ENCODE measurements around the gene TNFAIP3.

TNFAIP3 gene

DNA sequence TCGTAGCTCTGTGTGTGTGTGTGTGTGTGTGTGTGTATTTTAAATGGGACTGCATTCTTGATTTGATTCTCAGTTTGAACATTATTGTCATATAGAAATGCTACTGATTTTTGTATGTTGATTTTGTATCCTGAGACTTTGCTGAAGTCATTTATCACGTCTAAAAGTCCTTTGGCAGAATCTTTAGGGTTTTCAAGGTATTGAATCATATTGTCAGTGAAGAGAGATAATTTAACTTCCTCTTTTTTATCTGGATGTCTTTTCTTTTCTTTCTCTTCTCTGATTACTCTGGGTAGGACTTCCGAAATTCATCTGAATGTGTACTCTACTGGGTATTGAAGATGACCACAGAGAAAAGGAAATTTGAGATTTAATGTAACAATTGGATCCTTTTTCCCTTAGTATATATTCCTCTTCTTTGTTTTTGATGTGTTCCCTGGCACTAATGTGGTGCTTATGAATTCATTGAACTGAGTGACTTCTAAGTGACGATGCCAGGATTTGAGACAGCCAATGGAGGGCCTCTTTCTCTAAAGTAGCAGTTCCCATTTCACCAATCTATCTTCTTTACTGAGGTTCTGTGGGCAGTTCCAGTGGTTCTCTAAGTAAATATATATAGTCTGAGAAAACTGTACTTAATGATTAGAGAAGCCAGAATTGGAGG, 47.6 kb downstream of the TNFAIP3 start:
- FAIRE-seq (no peak), DNase-seq (ENCODE audit: extremely low spot score, insufficient read length, low read depth) (no peak)

DNA sequence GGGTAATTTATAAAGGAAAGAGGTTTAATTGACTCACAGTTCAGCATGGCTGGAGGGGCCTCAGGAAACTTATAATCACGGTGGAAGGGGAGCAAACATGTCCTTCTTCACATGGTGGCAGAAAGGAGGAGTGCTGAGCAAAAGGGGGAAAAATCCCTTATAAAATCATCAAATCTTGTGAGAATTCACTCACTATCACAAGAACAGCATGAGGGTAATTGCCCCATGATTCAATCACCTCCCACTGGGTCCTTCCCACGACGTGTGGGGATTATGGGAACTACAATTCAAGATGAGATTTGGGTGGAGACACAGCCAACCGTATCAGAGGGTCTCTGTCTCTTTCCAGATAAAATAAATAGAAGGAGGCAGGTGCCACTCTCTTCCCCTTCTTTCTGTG, 48.7 kb downstream of the TNFAIP3 start:
- FAIRE-seq (no peak), DNase-seq (ENCODE audit: extremely low spot score, insufficient read length, low read depth) (no peak)

GRCh38 chr6:137917551-137918325, 50.7 kb downstream of the TNFAIP3 start:
- FAIRE-seq (peak; percentile 38), DNase-seq (ENCODE audit: extremely low spot score, insufficient read length, low read depth) (no peak)

- peak; percentile 49 for FAIRE-seq
These were observed 52.4 kb downstream of the TNFAIP3 start for GRCh38 chr6:137919502-137919823.

DNA sequence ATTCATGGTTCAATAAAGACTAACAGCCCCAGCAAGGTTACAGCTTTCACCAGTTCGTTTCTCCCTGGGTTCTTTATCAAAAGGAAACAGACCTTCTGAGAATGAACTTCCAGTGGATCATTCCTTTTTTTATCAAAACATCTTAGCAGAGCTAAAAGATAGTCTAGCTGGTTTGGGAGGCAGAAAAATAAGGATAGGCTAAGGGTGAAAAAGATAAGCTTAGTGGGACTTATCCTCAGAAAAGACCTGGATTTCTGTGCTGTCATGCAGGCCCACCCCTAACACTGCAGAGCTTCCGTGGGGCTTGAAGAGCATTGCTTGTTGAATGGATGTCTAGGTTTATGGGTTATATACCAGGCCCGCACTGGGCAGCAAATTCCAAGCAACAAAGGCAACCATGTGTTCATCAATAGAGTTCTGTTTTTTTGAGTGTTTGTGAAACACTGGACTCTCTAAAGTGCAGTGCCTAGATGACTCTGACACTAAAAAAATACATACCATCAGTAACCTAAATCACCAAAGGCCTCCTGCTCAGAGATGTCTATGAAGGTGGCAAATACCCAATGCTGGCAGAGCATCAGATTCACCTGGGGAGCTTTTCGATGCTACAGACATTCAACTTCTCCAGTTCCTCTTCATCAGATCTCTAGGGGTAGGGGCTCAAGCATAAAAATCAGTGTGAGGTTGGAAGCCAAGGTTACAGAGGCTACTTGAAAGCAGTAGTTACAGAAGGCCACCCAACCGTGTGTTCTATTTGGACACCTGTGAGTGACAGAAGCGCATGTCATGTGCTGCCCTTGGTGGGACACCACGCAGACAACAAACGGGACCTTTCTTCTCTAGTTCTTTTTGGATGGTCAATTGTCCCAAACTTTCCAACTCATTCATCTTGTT, 53.0 kb downstream of the TNFAIP3 start:
- peak; percentile 81 for FAIRE-seq
- DNase-seq (ENCODE audit: extremely low spot score, insufficient read length, low read depth): no peak

More at GRCh38 chr6:137919502-137919823, 52.4 kb downstream of the TNFAIP3 start:
- no peak for DNase-seq (ENCODE audit: extremely low spot score, insufficient read length, low read depth)

DNA sequence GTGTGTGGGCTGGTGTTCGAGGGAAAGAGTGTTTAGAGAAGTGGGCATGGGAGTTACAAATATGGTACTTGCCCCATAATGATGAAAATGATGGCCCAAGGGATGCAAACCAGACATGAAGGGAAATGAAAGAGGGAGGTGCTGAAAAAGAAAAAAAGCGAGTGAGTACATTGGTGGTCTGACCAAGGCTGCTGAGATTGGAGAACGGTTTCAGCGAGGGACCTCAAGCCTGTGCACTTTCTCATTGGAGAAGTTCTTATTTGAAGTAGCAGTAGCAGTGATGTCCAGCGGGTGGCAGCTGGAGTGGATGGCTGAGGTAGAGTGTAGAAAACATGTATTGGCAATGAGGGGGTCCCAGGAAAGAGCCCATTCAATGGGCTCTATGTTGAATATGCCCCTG, 54.8 kb downstream of the TNFAIP3 start:
- DNase-seq (ENCODE audit: extremely low spot score, insufficient read length, low read depth) (no peak), FAIRE-seq (peak; percentile 81)

- DNase-seq (ENCODE audit: extremely low spot score, insufficient read length, low read depth) (no peak), FAIRE-seq (no peak)
These were observed 57.0 kb downstream of the TNFAIP3 start for GRCh38 chr6:137923866-137924653.

DNA sequence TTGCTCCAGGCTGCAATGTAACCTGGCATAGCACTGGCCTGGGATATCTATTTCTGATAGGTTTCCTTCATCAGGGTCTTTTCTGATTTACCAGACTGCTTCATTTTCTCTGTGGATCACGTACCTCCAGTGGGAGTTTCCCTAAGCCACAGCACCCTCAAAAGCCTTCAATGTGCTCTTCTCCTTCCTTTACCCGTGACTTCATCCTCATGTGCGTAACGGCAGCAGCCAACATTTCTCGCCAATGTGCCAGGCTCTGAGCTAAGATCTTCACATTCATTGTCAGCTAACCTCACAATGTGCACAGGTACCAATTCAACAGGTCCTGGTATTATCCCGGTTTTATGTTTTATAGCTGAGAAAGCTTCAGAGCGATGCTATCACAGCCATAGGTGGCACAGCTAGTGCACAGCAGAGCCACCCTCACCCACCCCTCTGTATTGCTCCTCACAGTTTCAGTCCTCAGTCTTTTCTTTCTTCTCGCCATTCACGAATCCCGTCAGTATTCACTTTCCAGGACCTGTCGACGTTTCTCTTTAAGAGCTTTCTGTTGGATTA, 58.2 kb downstream of the TNFAIP3 start:
- DNase-seq (ENCODE audit: extremely low spot score, insufficient read length, low read depth): no peak
- FAIRE-seq: peak; percentile 35

- no peak for DNase-seq (ENCODE audit: extremely low spot score, insufficient read length, low read depth)
- peak; percentile 73 for FAIRE-seq
These were observed 59.2 kb downstream of the TNFAIP3 start for GRCh38 chr6:137926207-137926731.

DNA sequence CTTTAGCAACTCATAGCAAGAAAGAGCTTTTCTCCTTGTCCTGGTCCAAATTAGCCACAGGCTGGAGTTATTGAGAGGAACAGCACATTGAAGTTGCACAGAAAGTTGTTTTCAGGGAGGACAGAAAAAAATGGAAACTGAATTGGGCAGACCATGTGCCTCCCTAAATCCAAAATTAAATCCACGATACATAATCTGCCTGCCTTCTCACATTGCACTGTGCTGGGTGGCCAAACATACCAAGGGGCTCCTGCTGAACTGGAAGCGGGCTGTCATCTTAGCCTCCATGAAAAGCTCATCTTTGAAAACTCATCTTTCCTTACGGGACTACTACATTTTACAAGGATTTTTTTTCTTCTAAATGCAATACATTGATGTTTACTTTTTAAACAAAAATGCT, 59.9 kb downstream of the TNFAIP3 start:
- DNase-seq (ENCODE audit: extremely low spot score, insufficient read length, low read depth): no peak
- FAIRE-seq: peak; percentile 26

DNA sequence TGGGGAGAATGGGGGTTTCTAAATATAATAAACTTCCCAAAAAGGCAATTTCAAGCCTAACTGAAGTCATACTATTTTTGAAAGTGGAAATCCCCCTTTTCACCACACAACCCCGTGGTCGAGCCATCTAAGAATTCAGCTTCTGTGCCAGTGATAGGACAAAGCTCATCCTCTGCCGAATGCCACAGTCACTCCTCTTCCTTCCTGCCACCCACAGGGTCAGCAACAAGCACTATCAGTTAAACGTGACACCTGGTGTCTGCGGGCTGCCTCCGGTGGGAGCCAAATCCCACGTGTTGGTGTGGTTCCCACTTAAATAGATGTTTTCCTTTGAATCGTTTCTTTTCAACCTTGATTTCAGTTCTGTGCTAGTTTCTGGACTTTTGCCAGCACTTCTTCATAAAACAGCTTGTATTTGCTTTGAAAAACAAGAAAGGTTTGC, 60.7 kb downstream of the TNFAIP3 start:
- DNase-seq (ENCODE audit: extremely low spot score, insufficient read length, low read depth) (peak; percentile 52), FAIRE-seq (peak; percentile 99)

DNA sequence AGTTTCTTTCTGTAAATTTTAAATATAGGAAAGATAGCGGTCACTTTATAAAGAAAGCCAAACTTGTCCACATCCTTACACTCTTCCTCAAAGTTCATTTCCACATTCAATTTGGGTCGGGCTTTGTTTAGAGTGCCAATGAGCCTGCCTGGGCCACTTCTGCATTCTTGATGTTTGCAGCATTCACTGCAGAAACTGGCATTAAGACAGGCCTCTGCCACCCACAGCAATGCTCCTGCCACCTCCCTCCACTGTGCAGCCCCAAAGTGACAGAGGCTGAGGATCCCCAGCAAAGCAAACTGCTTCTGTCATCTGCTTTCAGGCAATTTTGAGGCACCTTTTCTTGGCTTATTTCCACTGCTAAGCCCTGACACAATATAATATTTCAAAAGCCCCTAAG, 61.2 kb downstream of the TNFAIP3 start:
- DNase-seq (ENCODE audit: extremely low spot score, insufficient read length, low read depth): no peak
- FAIRE-seq: no peak

DNA sequence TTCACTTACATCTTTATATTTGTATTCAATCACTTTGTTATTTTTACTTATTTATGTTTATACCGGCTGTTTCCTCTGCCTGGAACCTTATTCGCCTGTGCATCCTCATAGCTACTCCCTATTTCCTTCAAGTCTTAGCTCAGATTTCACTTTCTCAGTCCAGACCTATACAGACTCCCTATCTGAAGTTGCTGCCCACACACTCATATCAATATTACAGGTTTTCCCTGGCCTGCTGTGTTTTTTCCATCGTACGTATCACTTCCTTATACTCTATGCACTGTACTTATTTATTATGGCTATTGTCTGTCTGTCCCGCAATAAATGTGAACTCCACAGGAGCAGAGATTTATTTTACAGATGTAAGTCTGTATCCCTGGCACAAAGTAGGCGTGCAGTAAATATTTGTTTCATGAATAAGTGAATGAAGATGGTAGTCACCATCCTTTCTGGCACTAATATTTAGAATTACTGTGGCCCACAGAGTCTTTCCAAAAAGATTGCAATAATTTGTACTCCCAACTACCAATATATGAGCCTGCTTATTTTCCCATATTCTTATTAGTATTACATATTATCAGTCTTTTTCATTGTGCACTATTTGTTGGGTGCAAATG, 64.9 kb downstream of the TNFAIP3 start:
- no peak for FAIRE-seq
- DNase-seq (ENCODE audit: extremely low spot score, insufficient read length, low read depth): no peak

Data from GM18507 (cell line).